Tibial nerve (tissue), 4 donors: ENCODE results near the gene ANKUB1.

Experiments used
- CTCF ChIP-seq, 5 experiments: fragments of 200-600 bp in 3 of 5; fragments of 450-650 bp in 2 of 5; sonication (generic) in 3 of 5; IDR thresholded peaks; one replicate each; pipeline ENCODE4 v1.5.1; 2016 to 2019; ENCODE audit warnings: antibody characterized with exemption in 5 of 5, mild to moderate bottlenecking in 3 of 5, moderate library complexity in 2 of 5
- EP300 ChIP-seq, 2 donors: sonication (generic); formaldehyde crosslinking; IDR thresholded peaks; one replicate each; pipeline ENCODE4 v1.6.1; 2017; ENCODE audit warnings: antibody characterized with exemption in 2 of 2, mild to moderate bottlenecking in 1 of 2
- POLR2A ChIP-seq, 2 donors: fragments of 450-650 bp; IDR thresholded peaks; one replicate each; pipeline ENCODE4 v1.6.1; 2017; ENCODE audit warnings: antibody characterized with exemption in 2 of 2, mild to moderate bottlenecking in 2 of 2, moderate library complexity in 2 of 2

- TF ChIP-seq CTCF (IDR thresholded peaks at IDR 0.05) (no peak), EP300 (IDR thresholded peaks at IDR 0.05) (no peak), POLR2A (IDR thresholded peaks at IDR 0.05) (no peak)
Observed at GRCh38 chr3:149839896-149840295, 47.5 kb upstream of the ANKUB1 start.
